T-helper 17 cell (primary cell): Measurements from ENCODE around the gene USP36. TPM values are rescaled to one million over a fixed set of nuclear protein-coding genes. Genes with fewer than 3 reads are reported as not detected.

Experiments
- ATAC-seq: fragments of 150-1000 bp; cut with Tn5 transposase; 2 replicates; pipeline ENCODE4 v1.10.0; 2021; ENCODE audit warnings: mild to moderate bottlenecking, moderate library complexity
- DNase-seq, 3 donors: peaks; one replicate each; pipeline versions ENCODE4 v3.0.0 to v3.0.0-alpha.2; 2020 to 2021
- H3K9me3 ChIP-seq: one replicate; pipeline ENCODE4 v1.7.0; 2013; ENCODE audit warnings: low read length, mild to moderate bottlenecking; ENCODE audit not compliant: control insufficient read depth, poor library complexity, severe bottlenecking
- H3K27ac Mint-ChIP-seq: one replicate; pipeline ENCODE4 v1.8.0; 2022; ENCODE audit warnings: mild to moderate bottlenecking, moderate library complexity, mixed read lengths
- H3K27me3 Mint-ChIP-seq: one replicate; pipeline ENCODE4 v1.8.0; 2022; ENCODE audit warnings: mixed read lengths
- H3K36me3 Mint-ChIP-seq: one replicate; pipeline ENCODE4 v1.8.0; 2022; ENCODE audit warnings: low read depth, mixed read lengths
- H3K4me1 Mint-ChIP-seq: one replicate; pipeline ENCODE4 v1.8.0; 2022; ENCODE audit warnings: mild to moderate bottlenecking, mixed read lengths
- H3K4me3 Mint-ChIP-seq: one replicate; pipeline ENCODE4 v1.8.0; 2022; ENCODE audit warnings: mild to moderate bottlenecking, moderate library complexity, mixed read lengths
- total RNA-seq, 4 donors: library from RNA in 2 of 4; stranded (reverse) in 2 of 4; gene quantifications; one replicate each; pipeline ENCODE4 v1.2.3 and lab custom pipeline; 2022 to 2026

The USP36 gene
- total RNA-seq, 2 donors from 2014 or later = 418 to 474 TPM

DNA sequence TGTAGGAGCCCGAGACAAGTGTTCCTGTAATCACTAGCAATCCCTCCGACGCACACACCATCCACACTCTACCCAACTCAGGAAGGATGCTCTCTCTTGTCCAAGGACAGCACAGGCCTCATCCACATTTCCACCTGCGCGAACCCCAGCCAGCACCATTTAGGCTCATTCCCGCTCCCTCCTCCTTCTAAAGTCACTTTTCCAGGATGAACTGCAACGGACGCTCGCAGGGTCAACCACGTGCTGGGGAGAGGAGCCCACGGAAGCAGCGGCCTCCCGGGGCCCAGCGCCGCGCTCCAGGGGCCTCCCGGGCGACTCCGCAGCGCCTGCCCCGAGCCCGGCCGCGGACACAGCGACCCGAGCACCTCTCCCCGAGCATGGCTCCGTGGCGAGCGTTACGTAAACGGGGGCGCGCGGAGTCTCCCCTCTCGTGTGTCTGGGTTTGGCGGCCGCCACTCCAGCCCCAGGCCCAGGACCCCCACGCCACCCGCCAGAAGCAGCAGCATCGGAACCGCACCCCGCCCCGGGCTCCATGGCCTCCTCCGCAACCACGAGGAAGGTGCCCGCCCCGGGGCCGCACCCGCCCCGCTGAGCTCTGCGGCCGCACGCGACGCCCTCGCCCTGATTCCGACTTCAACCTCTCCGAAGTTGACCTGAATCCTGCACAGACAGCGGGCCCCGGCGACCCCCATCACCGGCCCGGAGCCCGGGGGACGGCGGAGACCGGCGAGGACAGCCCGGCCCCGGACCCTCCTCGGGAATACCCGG lies 668 bp downstream of the USP36 start:
- Mint-ChIP-seq H3K4me1 (peaks cover 33% of the 10 kb centered on the region), H3K27me3 (no peaks in the 10 kb centered on the region), H3K27ac (peak overlapping the region; percentile 95), H3K4me3 (peak overlapping the region; percentile 95), H3K36me3 (peaks cover 16% of the 10 kb centered on the region)
- ATAC-seq = peak; percentile 37
- no peaks in the 10 kb centered on the region for H3K9me3 ChIP-seq
- peak; percentile 43 to 52 (median 47) for DNase-seq

DNA sequence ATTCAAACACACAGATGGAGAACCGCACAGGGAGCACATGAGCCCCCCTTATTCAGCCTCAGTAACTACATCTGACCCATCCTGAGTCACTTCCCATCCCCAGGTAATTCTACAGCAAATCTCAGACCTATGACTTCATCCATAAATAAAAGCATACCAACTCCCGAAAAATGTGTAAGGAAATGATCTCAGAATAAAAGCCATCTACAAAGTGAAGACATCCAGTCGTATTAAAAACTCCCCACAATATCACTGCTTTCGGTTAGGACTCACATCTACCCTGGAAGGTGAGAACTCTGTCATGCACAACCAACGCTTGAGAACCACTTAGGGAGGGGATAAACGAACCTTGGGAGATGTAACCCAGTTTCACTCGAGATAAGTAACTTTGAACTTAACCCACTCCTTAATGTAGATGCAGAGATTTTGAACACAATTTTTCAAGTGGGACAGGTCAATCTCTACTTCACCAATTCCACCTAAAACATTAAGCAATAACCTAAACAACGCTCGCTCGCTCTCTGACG lies 1.3 kb downstream of the USP36 start:
- Mint-ChIP-seq H3K4me3 (peak overlapping the region; percentile 95), H3K27me3 (no peaks in the 10 kb centered on the region), H3K4me1 (peaks cover 33% of the 10 kb centered on the region), H3K36me3 (peaks cover 16% of the 10 kb centered on the region), H3K27ac (peak overlapping the region; percentile 95)
- DNase-seq (no peak), ATAC-seq (no peak)
- H3K9me3 ChIP-seq = no peaks in the 10 kb centered on the region

DNA sequence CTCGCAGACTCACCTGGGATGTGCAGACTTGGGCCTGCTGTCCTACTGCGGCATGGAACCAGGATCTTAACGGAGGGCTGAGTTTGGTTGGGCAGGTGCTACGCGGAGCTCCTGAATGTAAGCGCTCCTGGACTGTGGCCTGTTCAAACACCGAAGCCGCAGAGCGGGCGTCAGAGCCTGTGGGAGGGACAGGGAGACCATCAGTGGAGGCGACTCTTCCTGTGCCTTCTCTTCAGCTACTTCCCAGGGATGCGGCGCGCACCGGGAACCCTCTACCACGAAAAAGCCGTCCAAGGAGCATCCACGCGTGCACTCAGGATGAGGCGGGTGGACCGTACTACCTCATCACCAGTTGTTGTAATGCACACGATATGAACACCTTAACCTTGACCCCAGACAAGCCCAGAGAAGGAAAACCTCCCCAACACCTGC lies 2.0 kb downstream of the USP36 start:
- H3K4me3 Mint-ChIP-seq = peak overlapping the region; percentile 95
- H3K27ac Mint-ChIP-seq = peak overlapping the region; percentile 95
- H3K27me3 Mint-ChIP-seq = no peaks in the 10 kb centered on the region
- no peaks in the 10 kb centered on the region for H3K9me3 ChIP-seq
- H3K36me3 Mint-ChIP-seq = peaks cover 16% of the 10 kb centered on the region
- peaks cover 33% of the 10 kb centered on the region for H3K4me1 Mint-ChIP-seq
- no peak for DNase-seq
- no peak for ATAC-seq

DNA sequence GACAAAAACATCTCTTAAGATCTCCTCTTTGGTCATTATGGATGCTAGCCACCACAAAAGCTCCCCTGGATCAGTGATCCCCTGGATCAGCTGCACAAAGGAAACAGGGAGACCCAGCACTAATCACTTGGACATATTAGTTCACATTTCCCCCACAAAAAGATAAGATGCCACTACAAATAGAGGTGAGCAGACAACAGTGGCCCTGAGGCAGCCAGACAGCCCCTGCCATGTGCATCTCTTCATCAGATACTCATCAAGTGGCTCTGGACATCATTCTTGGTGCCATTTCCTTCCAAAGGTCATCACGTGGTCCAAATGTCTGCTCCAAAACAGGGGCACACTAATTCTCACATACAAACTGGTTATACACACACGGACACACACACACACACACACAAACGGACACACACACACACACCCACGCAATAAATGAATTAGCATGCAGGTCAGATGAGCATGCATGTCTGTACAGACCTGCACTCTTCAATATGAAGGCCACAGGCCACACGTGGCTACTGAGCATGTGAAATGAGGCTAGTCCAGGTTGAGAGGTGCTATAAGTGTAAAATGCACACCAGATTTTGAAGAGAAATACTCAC lies 4.1 kb downstream of the USP36 start:
- no peaks in the 10 kb centered on the region for H3K9me3 ChIP-seq
- Mint-ChIP-seq H3K27me3 (no peaks in the 10 kb centered on the region), H3K27ac (peak overlapping the region; percentile 95), H3K4me1 (peaks cover 28% of the 10 kb centered on the region), H3K36me3 (peaks cover 16% of the 10 kb centered on the region), H3K4me3 (no peak overlapping the region)
- ATAC-seq = no peak
- no peak for DNase-seq

DNA sequence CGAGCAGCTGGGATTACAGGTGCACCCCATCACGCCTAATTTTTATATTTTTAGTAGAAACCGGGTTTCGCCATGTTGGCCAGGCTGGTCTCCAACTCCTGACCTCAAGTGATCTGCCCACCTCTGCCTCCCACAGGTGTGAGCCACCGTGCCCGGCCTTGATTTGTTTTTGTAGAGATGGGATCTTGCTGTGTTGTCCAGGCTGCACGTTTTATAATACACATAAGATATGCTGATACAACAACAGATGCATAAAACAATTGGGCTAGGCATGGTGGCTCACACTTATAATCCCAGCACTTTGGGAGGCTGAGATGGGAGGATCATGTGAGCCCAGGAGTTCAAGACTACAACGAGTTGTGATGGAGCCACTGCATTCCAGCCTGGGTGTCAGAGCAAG lies 6.0 kb downstream of the USP36 start:
- no peak overlapping the region for H3K27ac Mint-ChIP-seq
- H3K36me3 Mint-ChIP-seq = peaks cover 21% of the 10 kb centered on the region
- no peaks in the 10 kb centered on the region for H3K27me3 Mint-ChIP-seq
- ATAC-seq (no peak), DNase-seq (no peak)
- no peaks in the 10 kb centered on the region for H3K9me3 ChIP-seq
- H3K4me3 Mint-ChIP-seq = no peak overlapping the region
- peaks cover 29% of the 10 kb centered on the region for H3K4me1 Mint-ChIP-seq

DNA sequence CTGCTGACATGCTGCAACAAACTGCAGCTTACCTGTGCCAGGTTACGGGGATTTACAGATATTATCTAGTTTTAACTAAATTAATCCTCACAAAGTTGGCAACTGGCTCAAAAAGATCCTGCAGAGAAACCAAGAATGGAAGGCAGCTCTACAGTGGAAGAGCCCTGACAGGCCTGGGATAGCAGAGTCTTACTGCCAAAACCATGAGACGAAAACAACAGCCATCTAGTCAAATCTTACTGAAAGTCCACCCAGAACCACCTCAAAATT lies 8.1 kb downstream of the USP36 start:
- DNase-seq (no peak), ATAC-seq (no peak)
- no peaks in the 10 kb centered on the region for H3K27me3 Mint-ChIP-seq
- H3K4me3 Mint-ChIP-seq = no peak overlapping the region
- peaks cover 26% of the 10 kb centered on the region for H3K4me1 Mint-ChIP-seq
- H3K9me3 ChIP-seq = no peaks in the 10 kb centered on the region
- H3K36me3 Mint-ChIP-seq = peaks cover 20% of the 10 kb centered on the region
- peak overlapping the region; percentile 45 for H3K27ac Mint-ChIP-seq

DNA sequence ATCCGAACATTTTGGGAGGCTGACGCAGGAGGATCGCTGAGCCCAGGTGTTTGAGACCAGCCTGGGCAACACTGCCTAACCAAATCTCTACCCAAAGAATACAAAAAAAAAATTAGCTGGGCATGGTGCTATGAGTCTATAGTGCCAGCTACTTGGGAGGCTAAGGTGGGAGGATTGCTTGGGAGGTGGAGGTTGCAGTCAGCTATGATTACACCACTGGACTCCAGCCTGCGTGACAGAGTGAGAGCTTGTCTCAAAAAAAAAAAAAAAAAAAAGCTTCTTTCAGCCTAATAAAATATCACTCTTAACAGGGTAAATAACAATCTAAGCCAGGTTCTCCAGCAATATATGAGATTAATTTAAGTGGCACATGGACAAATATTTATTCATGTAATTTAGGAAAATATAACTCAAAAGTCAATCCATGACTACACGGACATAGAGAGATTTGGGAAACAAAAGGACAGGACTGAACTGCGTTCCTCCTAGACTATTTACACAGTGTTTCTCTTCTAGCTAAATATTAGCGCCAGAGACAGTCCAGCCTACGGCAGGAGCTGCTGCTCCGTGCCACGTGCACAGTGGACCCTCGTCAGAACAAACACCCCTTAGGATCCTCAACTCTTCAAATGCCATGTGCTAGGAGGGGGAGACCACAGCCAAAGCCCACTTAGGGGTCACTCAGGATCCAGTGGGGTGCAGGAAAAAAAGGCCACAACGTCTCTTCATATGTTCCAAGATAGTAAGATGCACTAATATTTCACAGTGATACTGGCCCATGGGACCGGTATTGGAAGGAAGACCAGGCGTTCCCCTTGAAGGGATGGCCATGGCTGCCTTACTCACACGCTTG lies 8.7 kb downstream of the USP36 start:
- peaks cover 20% of the 10 kb centered on the region for H3K36me3 Mint-ChIP-seq
- H3K9me3 ChIP-seq = no peaks in the 10 kb centered on the region
- DNase-seq (no peak), ATAC-seq (no peak)
- H3K4me1 Mint-ChIP-seq = peaks cover 24% of the 10 kb centered on the region
- no peak overlapping the region for H3K4me3 Mint-ChIP-seq
- no peak overlapping the region for H3K27ac Mint-ChIP-seq
- H3K27me3 Mint-ChIP-seq = no peaks in the 10 kb centered on the region

DNA sequence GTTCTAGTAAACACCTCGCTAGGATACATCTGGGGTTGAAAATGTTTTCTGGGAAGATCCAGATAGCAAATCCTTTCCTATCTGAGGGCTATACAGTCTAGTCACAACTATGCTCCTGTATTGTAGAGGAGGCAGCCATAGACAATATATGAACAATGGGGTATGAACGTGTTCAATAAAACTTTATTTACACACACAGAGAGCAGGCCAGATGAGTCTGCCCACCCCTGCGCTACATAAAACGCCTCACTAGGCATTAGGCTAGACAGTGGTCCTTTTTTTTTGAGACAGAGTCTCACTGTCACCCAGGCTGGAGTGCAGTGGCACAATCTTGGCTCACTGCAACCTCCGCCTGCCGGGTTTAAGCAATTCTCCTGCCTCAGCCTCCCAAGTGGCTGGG lies 11.1 kb downstream of the USP36 start:
- DNase-seq = no peak
- peaks cover 21% of the 10 kb centered on the region for H3K36me3 Mint-ChIP-seq
- H3K4me3 Mint-ChIP-seq = no peak overlapping the region
- H3K4me1 Mint-ChIP-seq = peaks cover 30% of the 10 kb centered on the region
- no peak for ATAC-seq
- no peak overlapping the region for H3K27ac Mint-ChIP-seq
- H3K27me3 Mint-ChIP-seq = no peaks in the 10 kb centered on the region
- H3K9me3 ChIP-seq = no peaks in the 10 kb centered on the region

DNA sequence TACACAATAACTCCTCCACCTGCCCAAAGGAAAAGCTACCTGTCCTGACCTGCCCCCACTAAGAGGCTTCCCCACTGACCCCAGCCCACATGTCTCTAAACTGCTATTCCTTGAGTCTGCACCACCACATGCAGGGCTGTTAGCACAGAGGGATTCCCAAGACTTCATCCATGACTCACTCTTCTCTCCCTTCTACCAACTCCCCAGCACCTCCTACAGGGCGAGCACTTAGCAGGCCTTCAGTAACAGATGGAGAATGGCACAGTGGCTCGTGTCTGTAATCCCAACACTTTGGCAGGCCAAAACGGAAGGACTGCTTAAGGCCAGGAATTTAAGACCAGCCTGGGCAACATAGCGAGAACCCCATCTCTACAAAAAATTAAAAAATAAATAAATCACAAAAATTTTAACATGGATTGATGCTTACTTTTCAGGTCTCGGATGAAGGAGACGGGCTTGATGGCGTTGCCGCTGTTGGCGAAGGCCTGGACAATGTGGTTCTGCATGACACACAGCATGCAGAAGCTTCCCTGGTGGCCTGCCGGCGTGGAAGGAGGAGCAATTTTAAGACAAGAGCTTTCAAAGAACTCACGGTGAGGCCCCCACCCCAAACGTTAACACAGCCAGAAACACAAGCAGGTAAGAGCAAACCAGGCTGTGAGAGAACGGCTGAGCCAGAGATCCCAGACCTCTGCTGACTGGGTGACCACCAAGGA lies 12.0 kb downstream of the USP36 start:
- peak overlapping the region; percentile 63 for H3K27ac Mint-ChIP-seq
- H3K36me3 Mint-ChIP-seq = peaks cover 25% of the 10 kb centered on the region
- DNase-seq = no peak
- H3K4me1 Mint-ChIP-seq = peaks cover 34% of the 10 kb centered on the region
- H3K4me3 Mint-ChIP-seq = no peak overlapping the region
- no peaks in the 10 kb centered on the region for H3K27me3 Mint-ChIP-seq
- no peaks in the 10 kb centered on the region for H3K9me3 ChIP-seq
- ATAC-seq = peak; percentile 41

DNA sequence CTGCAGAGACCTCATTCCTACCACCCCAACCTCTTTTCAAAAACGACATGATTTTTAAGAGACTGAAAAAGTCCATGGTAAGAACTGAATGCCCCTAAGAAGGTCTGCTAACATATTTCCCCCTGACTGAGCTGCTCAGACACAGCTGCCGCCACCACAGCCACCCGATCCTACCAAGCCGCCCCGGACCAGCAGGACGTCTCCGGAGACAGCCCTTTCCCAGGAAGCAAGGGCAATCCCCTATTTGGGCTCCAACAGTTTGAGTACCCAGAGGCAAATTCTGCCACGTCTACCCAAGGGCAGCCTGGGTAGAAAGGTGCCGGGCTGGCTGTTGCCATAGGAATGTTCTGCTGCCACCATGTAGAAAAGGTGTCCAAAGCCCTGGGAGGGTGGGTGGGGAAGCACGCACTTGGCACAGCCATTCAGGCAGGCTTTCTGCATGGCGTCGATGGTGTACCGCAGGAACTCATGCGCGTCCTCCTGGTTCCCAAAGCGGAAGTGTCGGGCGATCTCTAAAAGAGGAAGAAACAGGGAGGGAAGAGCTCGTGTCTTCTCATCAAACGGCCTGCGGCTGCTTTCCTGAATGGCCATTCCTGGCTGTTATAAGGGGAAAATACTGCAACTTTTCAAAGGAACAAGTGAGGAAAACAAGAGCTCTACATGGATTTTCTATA lies 13.6 kb downstream of the USP36 start:
- Mint-ChIP-seq H3K4me1 (peaks cover 44% of the 10 kb centered on the region), H3K27me3 (no peaks in the 10 kb centered on the region), H3K4me3 (no peak overlapping the region), H3K27ac (peak overlapping the region; percentile 49), H3K36me3 (peaks cover 27% of the 10 kb centered on the region)
- no peak for ATAC-seq
- no peaks in the 10 kb centered on the region for H3K9me3 ChIP-seq
- no peak for DNase-seq

DNA sequence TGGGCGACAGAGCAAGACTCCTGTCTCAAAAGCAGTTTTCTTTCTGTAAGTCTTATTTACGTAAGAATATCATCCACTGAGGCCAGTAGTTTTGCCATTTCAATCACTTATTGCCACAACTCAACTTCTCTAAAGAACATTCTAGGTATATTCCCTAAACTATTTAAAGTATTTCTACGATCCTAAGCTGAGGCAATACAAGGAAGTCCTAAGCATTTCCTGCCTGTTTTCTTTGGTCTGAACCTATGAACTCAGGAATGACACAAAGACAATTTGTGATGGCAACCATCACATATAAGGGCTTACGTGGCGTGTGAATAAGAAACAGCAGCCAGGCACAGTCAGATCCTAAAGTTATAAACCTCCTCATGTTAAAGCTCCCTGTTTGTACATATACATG lies 14.2 kb downstream of the USP36 start:
- Mint-ChIP-seq H3K27ac (peak overlapping the region; percentile 93), H3K4me3 (no peak overlapping the region), H3K36me3 (peaks cover 27% of the 10 kb centered on the region), H3K4me1 (peaks cover 44% of the 10 kb centered on the region), H3K27me3 (no peaks in the 10 kb centered on the region)
- ATAC-seq (no peak), DNase-seq (no peak)
- no peaks in the 10 kb centered on the region for H3K9me3 ChIP-seq

DNA sequence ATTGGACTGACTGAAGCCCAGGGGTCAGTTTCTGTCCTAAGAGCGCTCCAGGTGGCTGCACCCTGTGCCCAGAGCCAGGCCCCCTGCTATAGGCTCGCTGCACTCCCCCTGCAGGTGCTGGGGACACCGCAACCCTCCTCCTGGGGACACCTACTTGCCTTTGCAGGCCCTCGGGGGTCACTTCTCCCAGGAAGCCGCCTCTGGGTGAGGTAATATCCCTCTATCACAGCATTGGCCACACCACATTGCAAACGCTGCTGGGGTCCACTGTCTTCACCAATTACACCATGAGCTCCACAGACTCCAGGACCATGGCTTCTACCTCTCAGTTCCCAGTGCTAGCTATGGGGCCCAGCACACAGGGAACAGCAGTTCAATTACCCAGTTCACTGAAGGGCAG lies 14.9 kb downstream of the USP36 start:
- peak overlapping the region; percentile 93 for H3K27ac Mint-ChIP-seq
- DNase-seq (no peak), ATAC-seq (no peak)
- H3K4me3 Mint-ChIP-seq = peak overlapping the region; percentile 36
- no peaks in the 10 kb centered on the region for H3K27me3 Mint-ChIP-seq
- H3K4me1 Mint-ChIP-seq = peaks cover 44% of the 10 kb centered on the region
- H3K36me3 Mint-ChIP-seq = peaks cover 27% of the 10 kb centered on the region
- H3K9me3 ChIP-seq = no peaks in the 10 kb centered on the region
